Cerebellar cortex (tissue), 1 donor: ENCODE measurements around the gene TTLL8.
"Not testable (repeated sequence)": the region's sequence is repeated elsewhere in the genome, so short reads cannot be mapped to it uniquely, and the experiment has no call there.

Experiments used
- DNase-seq: peaks from one replicate; pipeline ENCODE4 v3.0.0-alpha.2; 2015; ENCODE audit warnings: low spot score

TTLL8 gene

DNA sequence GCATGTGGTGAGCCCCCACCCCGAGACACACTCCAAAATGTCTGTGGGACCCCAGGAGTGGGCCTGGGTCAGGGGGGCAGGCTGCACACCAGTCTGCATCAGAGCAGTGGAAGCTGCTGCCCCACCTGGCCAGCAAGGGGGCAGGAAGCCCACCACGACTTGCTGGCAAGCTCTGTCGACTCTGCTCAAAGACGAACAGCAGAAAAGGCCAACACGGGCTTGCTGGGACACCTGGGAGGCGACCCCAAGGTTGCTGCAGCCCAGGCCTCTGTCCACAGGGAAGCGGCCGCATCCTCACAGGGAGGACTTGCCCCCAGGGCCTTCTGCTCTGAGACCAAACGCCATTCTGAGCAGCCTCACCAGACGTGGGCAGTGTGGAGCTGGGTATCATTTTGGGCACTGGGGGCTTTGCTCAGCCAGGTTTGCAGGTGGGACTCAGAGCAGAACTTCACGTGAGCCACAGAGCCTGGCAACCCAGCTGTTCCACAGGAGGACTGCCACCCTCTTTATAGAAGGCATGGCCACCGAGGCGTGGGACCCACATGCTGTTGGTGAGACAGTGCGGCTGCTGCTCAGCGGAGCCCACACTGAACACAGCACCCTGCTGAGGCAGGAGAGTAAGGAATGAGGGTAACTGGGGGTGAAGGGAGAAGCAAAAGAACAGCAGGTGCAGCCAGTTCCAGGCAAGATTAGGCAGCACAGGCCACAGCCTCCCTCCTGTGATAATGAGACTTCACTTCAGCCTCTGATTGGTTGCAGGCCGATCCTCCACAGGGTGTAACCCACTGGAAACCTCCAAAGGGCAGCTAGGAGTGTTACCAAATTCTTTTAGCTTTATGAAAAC lies 56.5 kb downstream of the TTLL8 start:
- no peak for DNase-seq

DNA sequence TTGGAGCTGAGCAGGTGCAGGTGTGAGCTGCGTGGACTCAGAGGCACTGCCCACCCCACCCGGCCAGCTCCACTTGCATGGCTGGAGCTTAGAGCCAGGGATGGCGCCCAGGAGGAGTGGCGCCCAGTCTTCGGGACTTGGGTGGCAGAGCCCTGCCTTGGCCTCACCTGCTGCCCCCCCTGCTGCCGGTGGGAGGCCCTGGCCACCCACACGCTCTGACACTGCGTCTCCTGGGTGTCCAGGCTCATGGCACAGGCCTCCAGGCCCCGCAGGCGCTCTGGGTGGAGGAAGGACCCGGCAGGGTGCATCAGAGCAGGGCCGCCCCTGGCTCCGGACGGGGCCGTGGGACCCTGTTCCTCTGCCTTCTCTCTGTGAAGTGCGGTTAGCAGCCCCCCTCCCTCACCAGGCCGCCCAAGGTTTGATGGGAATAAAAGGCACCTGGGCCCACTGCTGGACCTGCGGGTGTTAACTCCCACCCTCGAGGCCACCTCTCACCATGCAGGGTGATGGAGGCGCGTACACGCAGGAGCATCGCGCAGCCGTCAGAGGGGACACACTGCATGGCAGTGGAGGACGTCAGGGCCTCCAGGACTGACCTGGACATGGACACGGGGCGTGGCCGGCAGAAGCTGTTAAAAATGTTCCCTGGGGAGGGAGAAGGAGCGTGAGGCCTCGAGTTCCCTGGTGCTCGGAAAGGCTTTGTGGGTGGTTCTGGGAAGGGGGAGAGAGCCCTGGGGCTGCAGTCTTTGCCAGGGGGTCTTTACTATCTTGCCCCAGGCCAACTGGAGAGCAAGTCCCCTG lies 57.3 kb downstream of the TTLL8 start:
- DNase-seq, result no peak

DNA sequence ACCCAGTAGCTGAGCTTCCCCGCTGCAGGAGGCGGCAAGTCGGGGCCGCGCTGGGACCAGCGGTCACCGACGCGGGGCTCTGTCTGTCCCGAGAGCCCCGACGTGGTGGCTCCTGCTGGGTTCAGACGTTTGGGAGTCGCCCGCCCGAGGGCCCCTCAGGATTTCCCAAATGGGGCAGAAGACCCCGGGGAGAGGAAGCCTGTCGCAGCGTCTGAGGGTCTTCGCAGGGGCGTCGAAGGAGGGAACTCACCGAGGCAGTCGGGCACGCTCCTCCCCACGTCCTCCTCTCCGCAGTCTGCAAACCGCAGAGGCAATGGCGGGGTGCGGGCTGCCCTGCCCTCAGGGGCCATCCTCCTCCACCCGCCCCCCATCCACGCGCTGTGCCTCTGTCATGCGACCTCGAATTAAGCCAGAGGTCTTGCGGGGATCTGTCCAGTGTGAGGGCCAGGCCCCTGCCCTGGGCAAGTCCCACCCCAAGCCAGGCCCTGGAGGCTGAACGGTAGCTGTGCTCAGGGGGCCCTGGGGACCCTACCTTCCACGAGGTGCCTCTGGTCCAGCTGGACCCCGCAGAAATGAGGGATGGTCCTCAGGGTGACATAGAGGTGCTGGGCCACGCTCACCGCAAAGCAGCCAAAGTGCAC lies 58.0 kb downstream of the TTLL8 start:
- no peak for DNase-seq

DNA sequence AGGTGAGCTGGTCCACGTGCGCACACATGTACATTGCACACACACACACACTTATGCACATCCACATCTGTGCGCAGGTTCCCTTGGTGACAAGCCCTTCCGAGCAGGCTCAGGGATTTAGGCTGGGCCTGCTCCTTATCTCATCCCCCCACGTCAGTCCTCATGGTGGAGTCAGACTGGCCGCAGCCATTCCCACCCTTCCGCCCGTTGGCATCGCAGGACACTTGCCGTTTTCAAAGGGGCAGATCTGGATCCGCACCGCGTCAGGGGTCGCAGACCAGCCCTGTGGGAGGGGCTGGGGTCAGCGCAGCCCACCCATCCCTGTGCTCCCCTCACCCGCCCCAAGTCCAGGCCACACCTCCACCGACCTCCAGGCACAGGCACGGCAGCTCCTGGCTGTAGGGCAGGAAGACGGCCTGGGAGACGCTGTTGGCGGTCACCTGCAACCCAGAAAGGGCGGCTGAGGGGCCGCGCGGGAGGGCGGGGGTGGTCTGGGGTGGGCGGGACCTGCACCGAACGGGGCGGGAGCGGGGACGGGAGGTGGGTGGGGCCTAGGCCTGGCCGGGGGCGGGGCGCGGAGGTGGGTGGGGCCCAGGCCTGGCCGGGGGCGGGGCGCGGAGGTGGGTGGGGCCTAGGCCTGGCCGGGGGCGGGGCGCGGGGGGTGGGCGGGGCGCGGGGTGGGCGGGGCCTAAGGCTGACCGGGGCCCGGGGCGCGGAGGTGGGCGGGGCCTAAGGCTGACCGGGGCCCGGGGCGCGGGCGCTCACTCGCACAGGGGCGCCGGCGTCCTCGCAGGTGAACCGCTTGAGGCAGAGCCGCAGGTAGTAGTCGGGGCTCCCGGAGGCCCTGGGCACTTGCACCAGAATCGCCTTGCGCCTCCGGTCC lies 58.8 kb downstream of the TTLL8 start:
- no peak for DNase-seq

GRCh38 chr22:49998718-49999062 lies 59.4 kb downstream of the TTLL8 start:
- DNase-seq, result no peak

DNA sequence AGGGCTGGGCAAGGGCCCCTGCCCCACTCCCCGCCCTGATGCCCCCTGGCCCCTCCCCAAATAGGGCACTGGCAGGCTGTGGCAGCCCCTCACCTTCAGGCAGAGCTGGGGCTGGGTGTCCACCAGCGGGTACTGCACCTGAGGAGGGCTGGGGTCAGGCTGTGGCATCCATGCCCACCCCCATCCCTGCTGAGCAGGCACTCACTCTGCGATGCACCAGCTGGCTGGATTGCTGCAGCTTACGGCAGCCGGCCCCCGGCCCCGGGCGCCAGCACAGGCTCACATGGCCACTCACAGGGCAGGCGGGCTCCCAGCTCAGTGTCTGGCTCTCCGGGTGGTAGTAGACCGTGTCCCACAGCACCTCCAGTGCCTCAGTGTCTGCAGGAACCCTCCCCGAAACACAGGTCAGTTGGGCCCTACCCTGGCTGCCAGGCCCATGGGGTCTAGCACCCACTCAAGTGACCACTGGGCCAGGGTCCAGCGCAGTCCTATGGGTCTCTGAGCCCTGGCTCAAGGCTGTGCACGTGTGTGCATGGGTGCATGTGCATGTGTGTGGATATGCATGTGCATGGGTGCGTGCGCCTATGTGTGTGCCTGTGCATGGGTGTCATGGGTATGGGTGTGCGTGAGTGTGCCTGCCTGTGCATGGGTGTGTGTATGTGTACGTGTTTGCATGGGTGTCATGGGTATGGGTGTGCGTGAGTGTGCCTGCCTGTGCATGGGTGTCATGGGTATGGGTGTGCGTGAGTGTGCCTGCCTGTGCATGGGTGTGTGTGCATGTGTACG lies 60.0 kb downstream of the TTLL8 start:
- DNase-seq, result no peak

DNA sequence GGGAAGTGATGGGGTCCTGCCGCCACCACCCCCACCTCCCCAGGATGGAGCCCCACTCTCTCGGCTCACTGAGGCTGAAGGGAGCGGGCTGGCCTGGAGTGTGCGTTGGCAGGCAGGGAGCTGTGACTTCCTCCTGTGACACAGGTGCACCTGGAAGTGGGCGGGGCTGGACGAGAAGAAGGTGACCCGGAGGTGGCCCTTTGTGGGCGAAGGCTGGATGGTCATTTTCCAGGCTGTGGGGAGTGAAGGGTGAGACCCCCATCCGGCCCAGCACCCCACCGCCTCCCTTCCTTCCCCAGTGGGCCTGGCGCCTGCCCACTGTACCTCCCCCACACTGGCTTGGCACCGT lies 60.9 kb downstream of the TTLL8 start:
- DNase-seq, result no peak

GRCh38 chr22:49996518-49997250 lies 61.4 kb downstream of the TTLL8 start:
- no peak for DNase-seq

DNA sequence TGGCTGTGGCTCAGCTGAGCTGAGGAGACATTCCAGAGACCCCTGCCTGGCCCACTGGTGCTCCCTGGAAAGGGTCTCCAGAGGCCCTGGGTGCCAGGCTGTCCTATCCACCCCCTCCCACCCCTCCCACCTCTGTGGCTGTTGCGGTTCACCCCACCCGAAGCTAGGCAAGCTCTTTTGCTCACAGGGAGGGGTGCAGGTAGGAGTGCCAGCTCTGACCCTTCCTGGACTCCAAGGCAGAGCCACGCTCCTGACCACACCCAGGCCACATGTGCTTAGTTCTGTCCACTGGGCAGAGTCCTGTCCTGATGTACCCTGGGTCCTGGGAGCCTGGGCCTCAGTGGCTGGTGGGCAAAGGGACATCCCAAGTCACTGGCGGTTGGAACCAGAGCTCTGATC lies 62.0 kb downstream of the TTLL8 start:
- DNase-seq, result no peak

- no peak for DNase-seq
These were observed 62.6 kb downstream of the TTLL8 start for GRCh38 chr22:49995361-49996118.

GRCh38 chr22:49995041-49995360 lies 63.1 kb downstream of the TTLL8 start:
- DNase-seq, result no peak

DNA sequence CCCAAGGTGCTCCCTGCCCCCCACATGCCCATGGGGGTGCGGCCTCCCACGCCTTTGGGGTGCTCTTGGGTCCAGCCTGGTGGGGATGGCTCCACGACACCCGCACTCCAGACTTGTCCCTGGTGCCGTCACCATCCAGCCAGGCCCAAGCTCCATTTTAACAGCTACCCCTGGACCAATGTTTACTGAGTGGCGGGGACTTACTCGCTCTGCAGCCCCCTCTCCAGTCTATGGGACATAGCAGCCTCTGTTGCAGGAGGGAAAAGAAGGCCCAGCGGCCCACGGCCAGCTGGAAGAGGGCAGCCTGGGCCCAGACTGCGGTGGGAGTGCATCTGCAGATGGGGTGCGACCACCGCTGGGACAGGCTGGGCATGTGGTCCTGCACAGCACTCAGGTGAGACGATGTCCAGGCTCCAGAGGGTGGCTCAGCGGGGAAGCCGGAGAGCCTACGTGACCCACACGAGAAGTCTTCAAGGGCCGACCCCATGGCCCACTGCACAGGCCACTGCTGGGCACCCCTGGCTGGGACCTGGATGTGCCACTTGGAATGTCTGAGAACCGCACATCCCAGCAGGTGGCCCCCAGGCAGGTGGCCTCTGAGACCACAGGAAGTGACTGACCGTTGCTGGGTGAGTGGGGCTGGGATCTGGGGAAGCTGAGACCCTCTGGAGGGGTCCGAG lies 63.6 kb downstream of the TTLL8 start:
- DNase-seq, result no peak

GRCh38 chr22:49993649-49994360 lies 64.3 kb downstream of the TTLL8 start:
- no peak for DNase-seq

DNA sequence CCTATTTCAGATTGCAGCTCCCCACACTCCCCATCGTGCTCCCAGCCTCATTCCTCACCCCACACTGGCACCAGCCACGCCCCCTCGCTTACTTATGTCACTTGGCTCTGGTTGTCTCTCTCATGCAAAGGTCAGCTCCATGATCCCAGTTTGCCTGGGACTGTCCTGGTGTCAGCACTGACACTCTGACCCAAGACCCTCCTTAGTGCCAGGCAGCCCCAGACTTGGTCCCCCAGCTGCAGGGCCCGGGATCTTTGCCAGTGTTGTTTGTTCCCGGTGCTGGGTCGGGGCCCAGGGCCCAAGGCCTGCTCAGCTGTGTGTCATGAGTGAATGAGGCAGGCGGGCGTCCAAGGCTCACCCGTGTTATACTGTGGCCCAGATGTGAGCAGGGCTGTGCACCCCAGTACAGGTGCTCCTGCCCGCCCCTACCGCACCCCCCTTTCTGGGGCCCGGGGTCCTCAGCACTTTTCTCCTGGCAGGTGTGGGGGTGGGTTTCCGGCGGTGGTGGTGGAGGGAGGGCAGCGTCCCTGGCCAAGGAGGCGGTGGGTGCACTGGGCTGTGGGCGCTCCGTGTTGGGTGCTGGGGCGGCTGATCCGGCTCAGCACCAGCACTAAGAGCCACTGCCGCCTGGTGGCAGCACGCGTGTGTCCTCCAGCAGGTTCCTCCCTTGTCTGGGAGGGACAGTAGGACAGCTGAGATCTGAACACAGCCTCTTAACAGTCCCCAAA lies 65.0 kb downstream of the TTLL8 start:
- DNase-seq, result no peak

- DNase-seq, result no peak
These were observed 66.1 kb downstream of the TTLL8 start for GRCh38 chr22:49991907-49992533.

- no peak for DNase-seq
These were observed 66.9 kb downstream of the TTLL8 start for GRCh38 chr22:49991167-49991566.

DNA sequence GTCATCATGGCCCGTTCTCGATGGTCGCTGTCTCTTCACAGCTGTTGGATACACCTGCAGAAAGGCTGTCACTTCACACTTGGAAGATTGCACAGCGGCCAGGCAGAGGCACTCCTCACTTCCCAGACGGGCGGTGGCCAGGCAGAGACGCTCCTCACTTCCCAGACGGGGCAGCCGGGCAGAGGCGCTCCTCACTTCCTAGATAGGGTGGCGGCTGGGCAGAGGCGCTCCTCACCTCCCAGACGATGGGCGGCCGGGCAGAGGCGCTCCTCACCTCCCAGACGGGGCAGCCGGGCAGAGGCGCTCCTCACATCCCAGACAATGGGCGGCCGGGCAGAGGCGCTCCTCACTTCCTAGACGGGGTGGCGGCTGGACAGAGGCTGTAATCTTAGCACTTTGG lies 68.3 kb downstream of the TTLL8 start:
- not testable (repeated sequence) for DNase-seq

- no peak for DNase-seq
These were observed 71.8 kb downstream of the TTLL8 start for GRCh38 chr22:49986325-49986724.
